GM12878 (cell line): ENCODE results near the gene SCNM1. TPM values are rescaled to one million over a fixed set of nuclear protein-coding genes. Genes with fewer than 3 reads are reported as not detected.
A peak's percentile ranks its signal among the peaks of the same experiment; 100 is the strongest.

Experiments
- ATAC-seq: fragments of 200-7000 bp; cut with Tn5 transposase; 3 replicates; pipeline ENCODE4 v1.9.1; 2020; ENCODE audit warnings: mild to moderate bottlenecking, moderate library complexity
- BruUV-seq: library from RNA; stranded (reverse); fragments of 400-500 nt; replicated peaks from 2 replicates; lab custom pipeline; 2021; lab: Mats Ljungman, UMichigan
- CTCF ChIA-PET: fragments of 300-600 bp; sonication (Branson Sonifier 250); formaldehyde crosslinking; extraction: SDS; loops from one replicate; lab custom pipeline; 2021; ENCODE audit warnings: inconsistent platforms; lab: Yijun Ruan, JAX
- POLR2A ChIA-PET: fragments of 350-600 bp; formaldehyde crosslinking; extraction: SDS; loops from one replicate; lab custom pipeline; 2021; ENCODE audit warnings: inconsistent platforms; lab: Charles Lee
- RAD21 ChIA-PET: fragments of 300-600 bp; sonication (Branson Sonifier 250); formaldehyde crosslinking; loops from one replicate; lab custom pipeline; 2023; ENCODE audit warnings: antibody characterized with exemption; ENCODE audit not compliant: unreplicated experiment; lab: Charles Lee
- SMC1A ChIA-PET: fragments of 300-600 bp; sonication (Branson Sonifier 250); formaldehyde crosslinking; loops from one replicate; lab custom pipeline; 2023; ENCODE audit not compliant: unreplicated experiment, uncharacterized antibody; lab: Charles Lee
- DNase-seq: peaks from one replicate; pipeline ENCODE4 v3.0.0-alpha.2; 2011; ENCODE audit warnings: low read depth, low spot score
- FAIRE-seq: peaks from 3 replicates; lab custom pipeline; 2011; peaks lifted over from hg19 to GRCh38; lab: Jason Lieb, UNC
- H2AFZ ChIP-seq: 2 replicates; pipeline ENCODE4 v1.6.0; 2011; ENCODE audit warnings: low read depth, low read length, control low read depth; ENCODE audit not compliant: control insufficient read depth
- H3K27ac ChIP-seq: 2 replicates; pipeline ENCODE4 v1.5.1; 2011; ENCODE audit warnings: control low read depth; ENCODE audit not compliant: control insufficient read depth, insufficient read depth
- H3K27me3 ChIP-seq, 2 experiments: replicated peaks in 1 of 2; 2 replicates each; pipeline versions ENCODE4 v1.6.0 to v1.6.1; 2011; ENCODE audit warnings: low read length in 1 of 2; ENCODE audit not compliant: control insufficient read depth in 2 of 2, insufficient read depth in 2 of 2
- H3K36me3 ChIP-seq, 2 experiments: 2 replicates each; pipeline ENCODE4 v1.5.1; 2011; ENCODE audit warnings: low read length in 1 of 2; ENCODE audit not compliant: control insufficient read depth in 2 of 2, insufficient read depth in 2 of 2
- H3K4me1 ChIP-seq: 2 replicates; pipeline ENCODE4 v1.6.1; 2011; ENCODE audit warnings: mild to moderate bottlenecking, low read length, moderate library complexity, mixed read lengths; ENCODE audit not compliant: control insufficient read depth, insufficient read depth
- H3K4me2 ChIP-seq: 2 replicates; pipeline ENCODE4 v1.6.0; 2011; ENCODE audit warnings: control low read depth; ENCODE audit not compliant: control insufficient read depth, insufficient read depth
- H3K4me3 ChIP-seq: fragments of 200-600 bp; sonication (generic); 2 replicates; pipeline ENCODE4 v1.5.1; 2016
- H3K79me2 ChIP-seq: 2 replicates; pipeline ENCODE4 v1.6.0; 2011; ENCODE audit warnings: low read length; ENCODE audit not compliant: control insufficient read depth, insufficient read depth
- H3K9ac ChIP-seq: 2 replicates; pipeline ENCODE4 v1.8.0; 2011; ENCODE audit warnings: low read length, control low read depth, mixed read lengths; ENCODE audit not compliant: control insufficient read depth, insufficient read depth
- H3K9me3 ChIP-seq: replicated peaks from 3 replicates; pipeline ENCODE4 v1.5.1; 2011; ENCODE audit warnings: mild to moderate bottlenecking, low read length; ENCODE audit not compliant: control insufficient read depth, insufficient read depth
- H4K20me1 ChIP-seq: 2 replicates; pipeline ENCODE4 v1.6.0; 2011; ENCODE audit not compliant: control insufficient read depth, insufficient read depth
- CREM ChIP-seq: IDR thresholded peaks from 2 replicates; pipeline ENCODE4 v1.6.1; 2014; ENCODE audit warnings: antibody characterized with exemption, low read depth
- EP300 ChIP-seq, 2 experiments: fragments of 150-350 bp in 1 of 2; IDR thresholded peaks; 2 replicates each; pipeline ENCODE4 v1.6.1; 2011 to 2012; ENCODE audit warnings: low read depth in 2 of 2, low read length in 2 of 2, borderline replicate concordance in 1 of 2, improper control_type of control experiment in 1 of 2, inconsistent platforms in 1 of 2; ENCODE audit not compliant: control insufficient read depth in 1 of 2
- PAX8 ChIP-seq: fragments of 450-650 bp; IDR thresholded peaks from 2 replicates; pipeline ENCODE4 v1.6.1; 2017; ENCODE audit warnings: mild to moderate bottlenecking, moderate library complexity
- TBL1XR1 ChIP-seq: IDR thresholded peaks from 2 replicates; pipeline ENCODE4 v1.6.1; 2012; ENCODE audit warnings: low read depth, low read length, improper control_type of control experiment
- YBX1 ChIP-seq: fragments of 450-650 bp; IDR thresholded peaks from 2 replicates; pipeline ENCODE4 v1.6.1; 2016; ENCODE audit warnings: antibody characterized with exemption
- ZNF274 ChIP-seq: IDR thresholded peaks from one replicate; pipeline ENCODE4 v1.8.0; 2011; ENCODE audit not compliant: insufficient read length, insufficient read depth
- ZZZ3 ChIP-seq: IDR thresholded peaks from 2 replicates; pipeline ENCODE4 v1.6.1; 2011; ENCODE audit warnings: low read depth; ENCODE audit not compliant: control insufficient read depth, insufficient read length
- WGBS: methylation state at CpG from one replicate; pipeline ENCODE4 v1.1.6; 2016; ENCODE audit warnings: low lambda C conversion rate; ENCODE audit not compliant: insufficient replicate concordance, insufficient coverage; ENCODE audit errors: missing lambda C conversion rate; 5-methylcytosine and 5-hydroxymethylcytosine counted together
- in situ Hi-C: fragments of 300-500 bp; cut with MboI; formaldehyde crosslinking; loops from 9 replicates; pipeline ENCODE4 v1.14.3; 2018; ENCODE audit warnings: mixed read lengths
- intact Hi-C: fragments of 100-400 bp; cut with micrococcal nuclease; formaldehyde crosslinking; loops from one replicate; pipeline ENCODE4 v1.14.2; 2022; ENCODE audit not compliant: unreplicated experiment
- polyA plus RNA-seq, 11 experiments: library from polyadenylated mRNA; depleted of rRNA in 4 of 11; unstranded in 6 of 11; stranded (reverse) in 5 of 11; fragments of >200 nt; fragmentation: Nextera tagmentation in 4 of 11; fragmentation: Illumina TruSeq in 1 of 11; extraction: Ambion mirVana in 4 of 11; extraction: Trizol in 1 of 11; gene quantifications; 1 replicate in 1 of 11; 2 replicates in 10 of 11; pipeline versions ENCODE4 v1.2.1 to v1.2.3, GENCODE V29; 2011 to 2016; ENCODE audit warnings: inconsistent platforms in 2 of 11, missing spikeins in 2 of 11, low read depth in 1 of 11
- total RNA-seq, 4 experiments: library from RNA; depleted of rRNA in 3 of 4; stranded (reverse); fragments of >200 nt in 3 of 4; fragmentation: Illumina TruSeq in 1 of 4; extraction: Trizol in 1 of 4; gene quantifications; 2 replicates each; pipeline versions ENCODE4 v1.2.1 to v1.2.3, GENCODE V29; 2013 to 2021
- TF ChIP-seq, protein P1 (sequence below): IDR thresholded peaks from 2 replicates; pipeline ENCODE4 v1.6.1; 2011; ENCODE audit warnings: low read depth, mild to moderate bottlenecking, low read length, moderate library complexity, borderline replicate concordance; ENCODE audit errors: extremely low read depth
- TF ChIP-seq, protein P2 (sequence below): fragments of 150-350 bp; IDR thresholded peaks from 2 replicates; pipeline ENCODE4 v1.6.1; 2016; ENCODE audit warnings: low read depth, low read length

SCNM1 gene
- total and polyA plus RNA-seq, 10 of the 15 experiments (the other 5 are each of a cell fraction or from before 2014, with no cell fraction given), result 25.8 to 207 (median 76.9) TPM

DNA sequence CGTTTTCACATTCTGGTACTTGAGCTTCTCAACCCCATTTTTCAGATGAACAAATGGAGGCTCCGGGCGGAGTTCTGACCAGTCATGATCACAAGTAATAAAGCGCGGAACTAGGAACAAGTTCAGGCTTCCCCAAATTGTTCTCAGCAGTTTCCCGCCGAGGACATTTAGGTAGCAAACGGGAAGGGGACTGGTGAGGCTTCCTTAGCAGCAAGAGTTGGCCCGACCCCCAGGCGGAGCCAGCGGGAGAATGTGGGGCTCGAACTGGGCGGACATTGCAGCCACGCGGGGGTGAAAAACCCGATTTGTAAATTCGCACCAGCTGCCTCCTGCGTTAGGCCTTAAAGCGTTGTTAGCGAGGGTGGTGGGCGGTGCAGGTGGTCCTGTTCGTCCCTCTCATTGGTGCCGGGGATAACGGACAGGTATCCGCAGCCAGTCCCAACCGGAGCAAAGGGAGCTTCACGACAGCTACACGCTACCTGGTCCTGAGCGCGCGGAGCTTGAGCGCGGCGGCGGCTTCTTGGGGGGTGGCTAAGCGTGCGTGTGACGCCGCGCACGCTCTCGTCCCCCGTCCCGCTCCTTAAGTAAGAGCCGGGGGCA lies 34.9 kb upstream of the SCNM1 start (continued):
- TF ChIP-seq EP300 (IDR thresholded peaks at IDR 0.05; ENCODE audit: borderline replicate concordance in 1 of 2, control insufficient read depth in 1 of 2, low read depth in 2 of 2, low read length in 2 of 2), result no peak

DNA sequence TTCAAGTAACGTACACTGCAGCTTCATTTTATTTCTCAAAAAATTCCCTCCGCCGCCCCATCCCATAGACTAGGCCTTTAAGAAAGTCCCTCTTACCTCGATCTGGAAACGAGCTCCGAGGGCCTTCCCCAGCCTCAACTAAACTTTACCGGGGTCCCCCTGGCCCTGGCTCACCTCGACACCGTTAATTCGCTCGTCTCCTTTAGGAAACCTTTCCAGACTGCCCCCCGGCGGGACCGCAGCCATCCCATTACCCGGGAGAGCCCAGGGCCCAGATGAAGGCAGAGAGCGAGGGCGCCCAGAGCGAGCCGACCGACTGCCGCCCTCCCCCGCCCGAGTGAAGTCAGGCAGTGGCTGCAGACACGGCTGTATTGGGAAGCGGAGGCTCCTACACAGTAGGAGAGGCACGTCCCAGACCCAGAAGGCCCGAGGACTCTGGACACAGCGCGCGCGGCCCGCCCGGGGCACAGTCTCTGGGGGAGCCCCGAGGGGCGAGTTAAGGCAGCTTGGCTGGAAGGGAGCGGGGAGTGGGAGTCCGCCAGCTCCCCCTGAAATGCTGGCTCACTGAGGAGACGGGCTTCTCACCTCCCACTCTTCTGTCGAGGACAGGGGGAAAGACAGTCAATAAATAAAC lies 34.1 kb upstream of the SCNM1 start:
- SMC1A ChIA-PET, result interaction anchor here (1.3 kb wide), 1 partner anchor 58 kb away, joined by 3 read pairs; the partner anchor contains the start of gene VPS72
- Histone ChIP-seq H3K9ac (peak overlapping the region; percentile 26; the same call in 1 of the 2 replicates), H3K36me3 (no peaks in the 10 kb centered on the region), H3K27me3 (no peaks in the 10 kb centered on the region), H2AFZ (peak overlapping the region; percentile 65), H3K9me3 (no peaks in the 10 kb centered on the region), H3K4me3 (0 out of 2 replicates have a peak overlapping the region, but pooled peaks have one; percentile 7), H3K4me2 (peak overlapping the region; percentile 14), H4K20me1 (no peaks in the 10 kb centered on the region), H3K27ac (0 out of 2 replicates have a peak overlapping the region, but pooled peaks have one; percentile 15), H3K4me1 (peaks cover 8% of the 10 kb centered on the region; the same call in 1 of the 2 replicates), H3K79me2 (no peaks in the 10 kb centered on the region)
- ATAC-seq (no peak), FAIRE-seq (no peak), DNase-seq (no peak)
- BruUV-seq, result no TSS peak
- RAD21 ChIA-PET, result interaction anchor here (1.1 kb wide), 1 partner anchor 32 kb away, joined by 3 read pairs; no protein-coding TSS in a partner anchor
- CTCF ChIA-PET, result interaction anchor here (0.9 to 3.3 kb wide), 2 partner anchors 25 to 32 kb away, joined by 3 to 8 read pairs; partner anchors contain the start of gene TNFAIP8L2
- WGBS, result 84% methylated on average over 37 of the region's 39 CpGs
- POLR2A ChIA-PET, result no interaction called here
- intact Hi-C loops, result no loop called here
- TF ChIP-seq TBL1XR1 (no peak), EP300 (IDR thresholded peaks at IDR 0.05; ENCODE audit: borderline replicate concordance in 1 of 2, control insufficient read depth in 1 of 2, low read depth in 2 of 2, low read length in 2 of 2) (no peak), CREM (no peak), ZNF274 (no peak), PAX8 (no peak), YBX1 (no peak), ZZZ3 (no peak)
- TF ChIP-seq, protein P1, sequence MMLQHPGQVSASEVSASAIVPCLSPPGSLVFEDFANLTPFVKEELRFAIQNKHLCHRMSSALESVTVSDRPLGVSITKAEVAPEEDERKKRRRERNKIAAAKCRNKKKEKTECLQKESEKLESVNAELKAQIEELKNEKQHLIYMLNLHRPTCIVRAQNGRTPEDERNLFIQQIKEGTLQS, result no peak
- TF ChIP-seq, protein P2, sequence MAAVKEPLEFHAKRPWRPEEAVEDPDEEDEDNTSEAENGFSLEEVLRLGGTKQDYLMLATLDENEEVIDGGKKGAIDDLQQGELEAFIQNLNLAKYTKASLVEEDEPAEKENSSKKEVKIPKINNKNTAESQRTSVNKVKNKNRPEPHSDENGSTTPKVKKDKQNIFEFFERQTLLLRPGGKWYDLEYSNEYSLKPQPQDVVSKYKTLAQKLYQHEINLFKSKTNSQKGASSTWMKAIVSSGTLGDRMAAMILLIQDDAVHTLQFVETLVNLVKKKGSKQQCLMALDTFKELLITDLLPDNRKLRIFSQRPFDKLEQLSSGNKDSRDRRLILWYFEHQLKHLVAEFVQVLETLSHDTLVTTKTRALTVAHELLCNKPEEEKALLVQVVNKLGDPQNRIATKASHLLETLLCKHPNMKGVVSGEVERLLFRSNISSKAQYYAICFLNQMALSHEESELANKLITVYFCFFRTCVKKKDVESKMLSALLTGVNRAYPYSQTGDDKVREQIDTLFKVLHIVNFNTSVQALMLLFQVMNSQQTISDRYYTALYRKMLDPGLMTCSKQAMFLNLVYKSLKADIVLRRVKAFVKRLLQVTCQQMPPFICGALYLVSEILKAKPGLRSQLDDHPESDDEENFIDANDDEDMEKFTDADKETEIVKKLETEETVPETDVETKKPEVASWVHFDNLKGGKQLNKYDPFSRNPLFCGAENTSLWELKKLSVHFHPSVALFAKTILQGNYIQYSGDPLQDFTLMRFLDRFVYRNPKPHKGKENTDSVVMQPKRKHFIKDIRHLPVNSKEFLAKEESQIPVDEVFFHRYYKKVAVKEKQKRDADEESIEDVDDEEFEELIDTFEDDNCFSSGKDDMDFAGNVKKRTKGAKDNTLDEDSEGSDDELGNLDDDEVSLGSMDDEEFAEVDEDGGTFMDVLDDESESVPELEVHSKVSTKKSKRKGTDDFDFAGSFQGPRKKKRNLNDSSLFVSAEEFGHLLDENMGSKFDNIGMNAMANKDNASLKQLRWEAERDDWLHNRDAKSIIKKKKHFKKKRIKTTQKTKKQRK, result no peak
- in situ Hi-C loops, result no loop called here
